SK-N-SH (cell line): ENCODE data around the gene MBTPS1.

Experiments used
- FOXM1 ChIP-seq: IDR thresholded peaks from 2 replicates; pipeline ENCODE4 v1.4.0; 2012; ENCODE audit warnings: low read depth, mild to moderate bottlenecking
- JUND ChIP-seq: IDR thresholded peaks from 2 replicates; pipeline ENCODE4 v1.4.0; 2012
- POLR2AphosphoS5 ChIP-seq: IDR thresholded peaks from 2 replicates; pipeline ENCODE4 v1.6.1; 2012; ENCODE audit warnings: low read depth, low read length
- RXRA ChIP-seq: IDR thresholded peaks from 2 replicates; pipeline ENCODE4 v1.4.0; 2012; ENCODE audit warnings: low read depth, mild to moderate bottlenecking, borderline replicate concordance
- TAF1 ChIP-seq: IDR thresholded peaks from 2 replicates; pipeline ENCODE4 v1.6.1; 2012; ENCODE audit warnings: low read depth, mild to moderate bottlenecking, low read length, moderate library complexity, borderline replicate concordance
- TCF12 ChIP-seq: IDR thresholded peaks from 2 replicates; pipeline ENCODE4 v1.4.0; 2012
- YY1 ChIP-seq: IDR thresholded peaks from 2 replicates; pipeline ENCODE4 v1.4.0; 2012; ENCODE audit warnings: low read depth, mild to moderate bottlenecking
- TF ChIP-seq, protein P1 (sequence below): IDR thresholded peaks from 2 replicates; pipeline ENCODE4 v1.6.1; 2012; ENCODE audit warnings: mild to moderate bottlenecking, low read depth, low read length, moderate library complexity
- TF ChIP-seq, protein P2 (sequence below): fragments of 200-600 bp; sonication (generic); IDR thresholded peaks from 2 replicates; pipeline ENCODE4 v1.6.1; 2017; ENCODE audit warnings: antibody characterized with exemption, mild to moderate bottlenecking, moderate library complexity
- TF ChIP-seq, protein P3 (sequence below): IDR thresholded peaks from 2 replicates; pipeline ENCODE4 v1.4.0; 2012; ENCODE audit warnings: low read depth
- TF ChIP-seq, protein P4 (sequence below): fragments of 150-350 bp; IDR thresholded peaks from 2 replicates; pipeline ENCODE4 v1.6.1; 2017; ENCODE audit warnings: antibody characterized with exemption, low read length, low read depth, borderline replicate concordance

DNA sequence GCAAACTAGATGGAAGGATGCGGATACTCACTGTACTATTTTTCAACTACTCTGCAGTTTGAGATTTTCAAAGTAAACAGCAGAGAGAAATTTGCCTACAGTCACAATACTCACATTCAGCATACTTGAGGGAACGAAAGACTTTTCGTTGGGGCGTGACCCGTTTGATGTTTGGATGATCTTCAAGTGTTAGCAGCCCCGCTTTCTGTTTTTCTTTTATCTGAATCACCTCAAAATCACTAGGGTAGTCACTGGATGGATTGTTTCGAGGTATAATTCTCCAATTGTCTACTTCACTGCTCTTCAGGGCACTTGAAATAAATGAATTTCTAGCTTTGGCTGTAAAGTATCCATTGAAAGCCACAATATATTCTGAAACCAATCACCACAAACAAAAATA lies 17.8 kb downstream of the MBTPS1 start:
- TF ChIP-seq FOXM1 (no peak), TCF12 (no peak), POLR2AphosphoS5 (no peak), JUND (no peak), RXRA (no peak), YY1 (no peak), TAF1 (no peak)
- TF ChIP-seq, protein P1, sequence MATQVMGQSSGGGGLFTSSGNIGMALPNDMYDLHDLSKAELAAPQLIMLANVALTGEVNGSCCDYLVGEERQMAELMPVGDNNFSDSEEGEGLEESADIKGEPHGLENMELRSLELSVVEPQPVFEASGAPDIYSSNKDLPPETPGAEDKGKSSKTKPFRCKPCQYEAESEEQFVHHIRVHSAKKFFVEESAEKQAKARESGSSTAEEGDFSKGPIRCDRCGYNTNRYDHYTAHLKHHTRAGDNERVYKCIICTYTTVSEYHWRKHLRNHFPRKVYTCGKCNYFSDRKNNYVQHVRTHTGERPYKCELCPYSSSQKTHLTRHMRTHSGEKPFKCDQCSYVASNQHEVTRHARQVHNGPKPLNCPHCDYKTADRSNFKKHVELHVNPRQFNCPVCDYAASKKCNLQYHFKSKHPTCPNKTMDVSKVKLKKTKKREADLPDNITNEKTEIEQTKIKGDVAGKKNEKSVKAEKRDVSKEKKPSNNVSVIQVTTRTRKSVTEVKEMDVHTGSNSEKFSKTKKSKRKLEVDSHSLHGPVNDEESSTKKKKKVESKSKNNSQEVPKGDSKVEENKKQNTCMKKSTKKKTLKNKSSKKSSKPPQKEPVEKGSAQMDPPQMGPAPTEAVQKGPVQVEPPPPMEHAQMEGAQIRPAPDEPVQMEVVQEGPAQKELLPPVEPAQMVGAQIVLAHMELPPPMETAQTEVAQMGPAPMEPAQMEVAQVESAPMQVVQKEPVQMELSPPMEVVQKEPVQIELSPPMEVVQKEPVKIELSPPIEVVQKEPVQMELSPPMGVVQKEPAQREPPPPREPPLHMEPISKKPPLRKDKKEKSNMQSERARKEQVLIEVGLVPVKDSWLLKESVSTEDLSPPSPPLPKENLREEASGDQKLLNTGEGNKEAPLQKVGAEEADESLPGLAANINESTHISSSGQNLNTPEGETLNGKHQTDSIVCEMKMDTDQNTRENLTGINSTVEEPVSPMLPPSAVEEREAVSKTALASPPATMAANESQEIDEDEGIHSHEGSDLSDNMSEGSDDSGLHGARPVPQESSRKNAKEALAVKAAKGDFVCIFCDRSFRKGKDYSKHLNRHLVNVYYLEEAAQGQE, result no peak
- TF ChIP-seq, protein P2, sequence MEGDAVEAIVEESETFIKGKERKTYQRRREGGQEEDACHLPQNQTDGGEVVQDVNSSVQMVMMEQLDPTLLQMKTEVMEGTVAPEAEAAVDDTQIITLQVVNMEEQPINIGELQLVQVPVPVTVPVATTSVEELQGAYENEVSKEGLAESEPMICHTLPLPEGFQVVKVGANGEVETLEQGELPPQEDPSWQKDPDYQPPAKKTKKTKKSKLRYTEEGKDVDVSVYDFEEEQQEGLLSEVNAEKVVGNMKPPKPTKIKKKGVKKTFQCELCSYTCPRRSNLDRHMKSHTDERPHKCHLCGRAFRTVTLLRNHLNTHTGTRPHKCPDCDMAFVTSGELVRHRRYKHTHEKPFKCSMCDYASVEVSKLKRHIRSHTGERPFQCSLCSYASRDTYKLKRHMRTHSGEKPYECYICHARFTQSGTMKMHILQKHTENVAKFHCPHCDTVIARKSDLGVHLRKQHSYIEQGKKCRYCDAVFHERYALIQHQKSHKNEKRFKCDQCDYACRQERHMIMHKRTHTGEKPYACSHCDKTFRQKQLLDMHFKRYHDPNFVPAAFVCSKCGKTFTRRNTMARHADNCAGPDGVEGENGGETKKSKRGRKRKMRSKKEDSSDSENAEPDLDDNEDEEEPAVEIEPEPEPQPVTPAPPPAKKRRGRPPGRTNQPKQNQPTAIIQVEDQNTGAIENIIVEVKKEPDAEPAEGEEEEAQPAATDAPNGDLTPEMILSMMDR, result no peak
- TF ChIP-seq, protein P3, sequence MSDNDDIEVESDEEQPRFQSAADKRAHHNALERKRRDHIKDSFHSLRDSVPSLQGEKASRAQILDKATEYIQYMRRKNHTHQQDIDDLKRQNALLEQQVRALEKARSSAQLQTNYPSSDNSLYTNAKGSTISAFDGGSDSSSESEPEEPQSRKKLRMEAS, result no peak
- TF ChIP-seq, protein P4, sequence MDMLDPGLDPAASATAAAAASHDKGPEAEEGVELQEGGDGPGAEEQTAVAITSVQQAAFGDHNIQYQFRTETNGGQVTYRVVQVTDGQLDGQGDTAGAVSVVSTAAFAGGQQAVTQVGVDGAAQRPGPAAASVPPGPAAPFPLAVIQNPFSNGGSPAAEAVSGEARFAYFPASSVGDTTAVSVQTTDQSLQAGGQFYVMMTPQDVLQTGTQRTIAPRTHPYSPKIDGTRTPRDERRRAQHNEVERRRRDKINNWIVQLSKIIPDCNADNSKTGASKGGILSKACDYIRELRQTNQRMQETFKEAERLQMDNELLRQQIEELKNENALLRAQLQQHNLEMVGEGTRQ, result no peak
